ENCODE measurements around the gene PARD6B.

GRCh38 chr20:50727792-50728485 is 3.4 kb upstream of the PARD6B start:
- TF ChIP-seq CTCF (IDR thresholded peaks at IDR 0.05; ENCODE audit: poor library complexity, severe bottlenecking) (no peak), SMC3 (conservative IDR thresholded peaks at IDR 0.05; ENCODE audit: poor library complexity) (no peak), TAF1 (IDR thresholded peaks at IDR 0.05; ENCODE audit: low read depth) (no peak), EZH2 (IDR thresholded peaks at IDR 0.05; ENCODE audit: borderline replicate concordance, insufficient read depth, low read length, poor library complexity, severe bottlenecking) (no peak)

All from neural cell (in vitro differentiated cells).